Body of pancreas (tissue), 4 donors: Measurements from ENCODE around the gene CST3.

Source experiments
- POLR2A ChIP-seq, 3 donors: fragments of 450-650 bp; IDR thresholded peaks; one replicate each; pipeline ENCODE4 v1.6.1; 2016; ENCODE audit warnings: antibody characterized with exemption in 3 of 3, mild to moderate bottlenecking in 2 of 3
- TF ChIP-seq, protein P1 (sequence below), 7 experiments: fragments of 450-650 bp in 4 of 7; fragments of 200-600 bp in 3 of 7; sonication (generic) in 3 of 7; IDR thresholded peaks; one replicate each; pipeline ENCODE4 v1.5.1; 2016 to 2019; ENCODE audit warnings: antibody characterized with exemption in 7 of 7

DNA sequence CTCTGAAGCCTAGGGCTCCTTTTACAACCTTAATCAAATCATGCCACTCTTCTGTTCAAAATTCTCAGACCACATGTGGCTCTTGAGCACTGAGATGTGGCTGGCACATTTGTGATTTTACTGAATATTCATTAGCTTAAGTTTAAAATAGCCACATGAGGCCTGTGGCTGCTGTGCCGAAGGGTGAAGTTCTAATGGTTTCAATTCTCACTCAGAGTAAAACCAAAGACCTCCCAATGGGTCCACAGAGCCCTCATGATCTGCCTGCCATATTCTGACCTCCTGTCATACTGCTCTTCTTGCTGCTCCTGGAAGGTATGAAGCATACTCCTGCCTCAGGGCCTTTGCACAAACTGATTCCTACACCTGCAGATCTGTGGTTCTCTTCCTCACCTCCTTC lies 7.8 kb upstream of the CST3 start:
- TF ChIP-seq, protein P1, sequence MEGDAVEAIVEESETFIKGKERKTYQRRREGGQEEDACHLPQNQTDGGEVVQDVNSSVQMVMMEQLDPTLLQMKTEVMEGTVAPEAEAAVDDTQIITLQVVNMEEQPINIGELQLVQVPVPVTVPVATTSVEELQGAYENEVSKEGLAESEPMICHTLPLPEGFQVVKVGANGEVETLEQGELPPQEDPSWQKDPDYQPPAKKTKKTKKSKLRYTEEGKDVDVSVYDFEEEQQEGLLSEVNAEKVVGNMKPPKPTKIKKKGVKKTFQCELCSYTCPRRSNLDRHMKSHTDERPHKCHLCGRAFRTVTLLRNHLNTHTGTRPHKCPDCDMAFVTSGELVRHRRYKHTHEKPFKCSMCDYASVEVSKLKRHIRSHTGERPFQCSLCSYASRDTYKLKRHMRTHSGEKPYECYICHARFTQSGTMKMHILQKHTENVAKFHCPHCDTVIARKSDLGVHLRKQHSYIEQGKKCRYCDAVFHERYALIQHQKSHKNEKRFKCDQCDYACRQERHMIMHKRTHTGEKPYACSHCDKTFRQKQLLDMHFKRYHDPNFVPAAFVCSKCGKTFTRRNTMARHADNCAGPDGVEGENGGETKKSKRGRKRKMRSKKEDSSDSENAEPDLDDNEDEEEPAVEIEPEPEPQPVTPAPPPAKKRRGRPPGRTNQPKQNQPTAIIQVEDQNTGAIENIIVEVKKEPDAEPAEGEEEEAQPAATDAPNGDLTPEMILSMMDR (IDR thresholded peaks at IDR 0.05), result no peak
- TF ChIP-seq POLR2A (IDR thresholded peaks at IDR 0.05), result no peak
